Ammon's horn (tissue), 1 donor: ENCODE results near the gene LENG1.
"Not testable (repeated sequence)": the region's sequence is repeated elsewhere in the genome, so short reads cannot be mapped to it uniquely, and the experiment has no call there.

Experiments
- DNase-seq: peaks from one replicate; pipeline ENCODE4 v3.0.0-alpha.2; 2016; ENCODE audit warnings: low spot score

The LENG1 gene

GRCh38 chr19:54189735-54190502 is 30.4 kb upstream of the LENG1 start:
- peak; percentile 100 for DNase-seq

- DNase-seq: no peak
These were observed 29.7 kb upstream of the LENG1 start, which contains the start of gene MBOAT7 for GRCh38 chr19:54189145-54189734. TSS of gene MBOAT7 (minus strand) at chr19:54189580. CDS start at chr19:54188508, 1,072 bp downstream.

- DNase-seq: no peak
These were observed 28.8 kb upstream of the LENG1 start for GRCh38 chr19:54188215-54188871.

GRCh38 chr19:54186934-54187381 is 27.4 kb upstream of the LENG1 start:
- no peak for DNase-seq

- no peak for DNase-seq
These were observed 26.8 kb upstream of the LENG1 start for GRCh38 chr19:54186351-54186750.

GRCh38 chr19:54183431-54183830 is 23.9 kb upstream of the LENG1 start:
- DNase-seq: no peak

- DNase-seq: not testable (repeated sequence)
These were observed 22.4 kb upstream of the LENG1 start for GRCh38 chr19:54181894-54182293.

GRCh38 chr19:54180691-54181091 is 21.2 kb upstream of the LENG1 start:
- DNase-seq: no peak

- peak; percentile 86 for DNase-seq
These were observed 20.5 kb upstream of the LENG1 start for GRCh38 chr19:54179921-54180461.

GRCh38 chr19:54179262-54179852 is 19.8 kb upstream of the LENG1 start:
- DNase-seq: no peak

- DNase-seq: peak; percentile 57
These were observed 19.2 kb upstream of the LENG1 start for GRCh38 chr19:54178581-54179261.

- no peak for DNase-seq
These were observed 14.7 kb upstream of the LENG1 start for GRCh38 chr19:54173951-54174834.

GRCh38 chr19:54173359-54173699 is 13.8 kb upstream of the LENG1 start:
- no peak for DNase-seq

GRCh38 chr19:54172471-54173358 is 13.2 kb upstream of the LENG1 start, which contains the start of gene TMC4:
TSS of gene TMC4 (minus strand) at chr19:54173160. CDS start at chr19:54173117, 43 bp downstream.
- DNase-seq: no peak

- DNase-seq: not testable (repeated sequence)
These were observed 12.4 kb upstream of the LENG1 start for GRCh38 chr19:54171736-54172431.

GRCh38 chr19:54169149-54169740 is 9.7 kb upstream of the LENG1 start:
- no peak for DNase-seq

- peak; percentile 90 for DNase-seq
These were observed 8.8 kb upstream of the LENG1 start for GRCh38 chr19:54168174-54168917.

GRCh38 chr19:54165222-54165621 is 5.7 kb upstream of the LENG1 start:
- DNase-seq: no peak
